HG02798 (cell line): ENCODE data around the gene E2F2.

Experiments used
- ATAC-seq: cut with Tn5 transposase; IDR thresholded peaks from one replicate; pipeline ENCODE4 v1.9.1; 2021; ENCODE audit warnings: mild to moderate bottlenecking; ENCODE audit not compliant: unreplicated experiment, poor library complexity

Gene E2F2

GRCh38 chr1:23470282-23471070, 60.6 kb downstream of the E2F2 start:
- no peak for ATAC-seq

- no peak for ATAC-seq
Observed at GRCh38 chr1:23469372-23469982, 61.6 kb downstream of the E2F2 start.

GRCh38 chr1:23466423-23466989, 64.5 kb downstream of the E2F2 start:
- no peak for ATAC-seq

GRCh38 chr1:23463286-23463685, 67.7 kb downstream of the E2F2 start:
- ATAC-seq, result no peak

- no peak for ATAC-seq
Observed at GRCh38 chr1:23462766-23463165, 68.3 kb downstream of the E2F2 start.

- ATAC-seq, result no peak
Observed at GRCh38 chr1:23461050-23461449, 70.0 kb downstream of the E2F2 start.

- no peak for ATAC-seq
Observed at GRCh38 chr1:23460519-23460918, 70.5 kb downstream of the E2F2 start.

GRCh38 chr1:23459338-23459757, 71.7 kb downstream of the E2F2 start:
- no peak for ATAC-seq
